Karpas-422 (cell line): ENCODE measurements around the gene EPB41L4A. TPM values are rescaled to one million over a fixed set of nuclear protein-coding genes. Genes with fewer than 3 reads are reported as not detected.
"Not testable (repeated sequence)": the region's sequence is repeated elsewhere in the genome, so short reads cannot be mapped to it uniquely, and the experiment has no call there.

Source experiments
- DNase-seq: peaks from one replicate; pipeline ENCODE4 v3.0.0-alpha.2; 2015
- H2AFZ ChIP-seq: fragments of 200-600 bp; sonication (generic); 2 replicates; pipeline ENCODE4 v1.6.1; 2014; ENCODE audit warnings: antibody characterized with exemption, low read length, mixed read lengths
- H3K27ac ChIP-seq: fragments of 200-600 bp; sonication (generic); 2 replicates; pipeline ENCODE4 v1.5.1; 2014; ENCODE audit warnings: mild to moderate bottlenecking, low read length, moderate library complexity
- H3K27me3 ChIP-seq: fragments of 200-600 bp; sonication (generic); 2 replicates; pipeline ENCODE4 v1.6.1; 2014; ENCODE audit warnings: low read length, mixed read lengths
- H3K36me3 ChIP-seq: fragments of 200-600 bp; sonication (generic); 2 replicates; pipeline ENCODE4 v1.6.1; 2014; ENCODE audit warnings: low read length, mixed read lengths; ENCODE audit not compliant: insufficient read depth
- H3K4me1 ChIP-seq: fragments of 200-600 bp; sonication (generic); 2 replicates; pipeline ENCODE4 v1.6.1; 2014; ENCODE audit warnings: mild to moderate bottlenecking, low read length, mixed read lengths
- H3K4me2 ChIP-seq: fragments of 200-600 bp; sonication (generic); 2 replicates; pipeline ENCODE4 v1.6.1; 2014; ENCODE audit warnings: low read length, low read depth, mild to moderate bottlenecking; ENCODE audit not compliant: poor library complexity, severe bottlenecking
- H3K4me3 ChIP-seq: fragments of 200-600 bp; sonication (generic); 2 replicates; pipeline ENCODE4 v1.5.1; 2014; ENCODE audit warnings: mild to moderate bottlenecking, antibody characterized with exemption, low read length, mixed read lengths
- H3K79me2 ChIP-seq: fragments of 200-600 bp; sonication (generic); 2 replicates; pipeline ENCODE4 v1.6.1; 2014; ENCODE audit warnings: mild to moderate bottlenecking, low read length, mixed read lengths
- H3K9ac ChIP-seq: fragments of 200-600 bp; sonication (generic); 2 replicates; pipeline ENCODE4 v1.6.0; 2014; ENCODE audit warnings: low read length
- H3K9me2 ChIP-seq: fragments of 200-600 bp; sonication (generic), shearing (Covaris generic); replicated peaks from 2 replicates; pipeline ENCODE4 v1.6.0; 2014; ENCODE audit warnings: mild to moderate bottlenecking, low read length, moderate library complexity; ENCODE audit not compliant: insufficient read depth
- H3K9me3 ChIP-seq: fragments of 300-700, 200-600 bp; sonication (generic); 2 replicates; pipeline ENCODE4 v1.6.1; 2014; ENCODE audit warnings: low read length, mixed read lengths
- H4K20me1 ChIP-seq: fragments of 200-600 bp; sonication (generic); 2 replicates; pipeline ENCODE4 v1.6.1; 2014; ENCODE audit warnings: mild to moderate bottlenecking, antibody characterized with exemption, low read length, low read depth; ENCODE audit not compliant: insufficient read depth
- total RNA-seq: library from RNA; depleted of rRNA; stranded (reverse); fragments of >200 nt; shearing (Covaris generic); gene quantifications from 2 replicates; pipeline ENCODE4 v1.2.3, GENCODE V29; 2014; ENCODE audit warnings: low replicate concordance

Gene EPB41L4A
- total RNA-seq, 1 experiment from 2014 or later = 0.63 TPM

DNA sequence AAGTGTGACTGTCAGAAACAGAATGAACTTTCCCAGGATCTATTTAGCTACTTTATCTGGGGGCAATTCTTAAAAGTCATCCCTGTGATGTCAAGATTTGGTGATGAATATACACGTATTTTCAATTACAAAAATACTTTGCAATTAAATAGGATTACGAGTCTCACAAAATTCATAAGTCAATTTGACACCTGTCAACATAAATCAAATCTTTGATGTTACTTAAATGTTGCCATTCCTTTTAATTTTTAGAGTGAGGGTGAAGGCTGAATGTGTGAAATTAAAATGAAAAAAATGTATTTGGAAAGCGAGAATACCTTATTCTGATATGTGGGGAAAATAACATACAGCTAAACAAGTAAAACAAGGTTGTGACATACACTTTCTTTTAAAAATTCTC is 202.9 kb downstream of the EPB41L4A start:
- no peak overlapping the region for H3K9ac ChIP-seq
- no peaks in the 10 kb centered on the region for H3K79me2 ChIP-seq
- H3K4me1 ChIP-seq = no peaks in the 10 kb centered on the region
- H3K36me3 ChIP-seq = no peaks in the 10 kb centered on the region
- H3K9me2 ChIP-seq = no peaks in the 10 kb centered on the region
- no peaks in the 10 kb centered on the region for H3K9me3 ChIP-seq
- H2AFZ ChIP-seq = no peak overlapping the region
- H4K20me1 ChIP-seq = no peaks in the 10 kb centered on the region
- no peak overlapping the region for H3K27ac ChIP-seq
- no peak overlapping the region for H3K4me2 ChIP-seq
- no peak for DNase-seq
- no peak overlapping the region for H3K4me3 ChIP-seq
- H3K27me3 ChIP-seq = no peaks in the 10 kb centered on the region

DNA sequence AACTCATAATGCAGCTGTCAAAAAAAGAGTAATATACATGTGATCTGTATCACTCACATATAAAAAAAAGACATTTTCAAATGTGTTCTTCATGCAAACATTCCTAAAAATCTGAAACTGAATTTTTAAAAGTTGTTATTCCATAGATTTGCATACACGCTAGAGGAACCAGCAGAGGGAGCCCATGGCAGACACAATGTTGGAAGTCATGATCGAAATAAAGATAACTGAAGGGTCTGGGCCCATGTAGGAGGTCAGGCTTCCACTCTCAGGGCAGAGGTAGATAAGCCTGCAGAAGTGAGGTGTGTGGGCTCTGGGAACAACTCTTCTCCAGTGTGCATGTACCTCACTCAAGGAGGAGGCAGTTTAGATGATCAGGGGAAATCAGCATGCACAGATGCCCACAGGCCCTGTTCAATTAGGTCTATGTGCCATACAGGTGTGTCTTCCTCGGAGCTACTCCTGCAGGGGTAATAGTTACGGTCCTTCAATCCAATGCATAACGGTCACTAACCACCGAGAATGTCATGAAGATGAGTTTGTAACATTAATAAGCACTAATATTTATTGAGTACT is 208.6 kb downstream of the EPB41L4A start:
- H4K20me1 ChIP-seq = no peaks in the 10 kb centered on the region

DNA sequence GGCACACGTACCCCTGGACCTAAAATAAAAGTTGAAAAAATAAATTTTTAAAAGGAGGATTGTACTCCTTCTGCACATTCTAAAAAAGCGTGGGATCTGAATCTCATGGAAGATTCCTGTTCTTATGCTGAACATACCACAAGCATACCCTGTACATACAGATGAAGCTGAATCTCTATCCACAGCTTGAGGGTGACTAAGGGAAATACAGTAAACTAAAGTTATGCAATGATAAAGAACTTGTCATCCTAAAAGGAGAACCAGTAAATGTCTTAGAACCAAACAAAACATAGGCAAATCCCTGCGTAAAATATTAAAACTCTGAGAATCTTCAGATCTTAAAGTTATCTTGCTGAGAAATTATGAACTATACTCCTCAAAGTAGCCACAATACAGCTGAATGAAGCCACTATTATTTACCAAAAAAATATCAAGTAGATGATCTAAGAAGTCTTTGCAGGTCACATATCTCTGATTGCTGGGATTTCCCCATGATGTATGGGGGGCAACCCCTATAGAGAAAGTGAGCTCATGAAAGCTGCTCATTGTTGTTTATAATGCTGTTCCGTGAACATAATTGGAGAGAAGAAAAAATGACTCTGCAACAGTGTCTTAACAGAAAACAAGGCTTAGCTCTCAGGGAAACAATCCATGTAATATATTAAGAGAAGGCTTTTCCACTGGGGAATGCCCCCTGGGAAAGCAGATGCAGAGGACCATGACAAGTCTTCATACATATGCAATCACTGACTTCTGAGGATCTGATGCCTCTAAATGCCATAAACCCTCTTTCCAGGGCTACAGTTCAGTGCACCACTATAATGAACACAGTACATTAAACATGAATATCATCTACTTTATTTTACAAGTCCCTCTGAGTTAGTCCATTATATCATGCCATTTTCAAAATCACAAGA is 210.1 kb downstream of the EPB41L4A start:
- no peak for DNase-seq
- no peaks in the 10 kb centered on the region for H3K27me3 ChIP-seq

More for the DNA sequence above, 208.6 kb downstream of the EPB41L4A start:
- no peak overlapping the region for H3K27ac ChIP-seq
- no peaks in the 10 kb centered on the region for H3K36me3 ChIP-seq
- no peak overlapping the region for H2AFZ ChIP-seq
- H3K9ac ChIP-seq = no peak overlapping the region
- peak; percentile 53 for DNase-seq
- no peak overlapping the region for H3K4me3 ChIP-seq
- no peaks in the 10 kb centered on the region for H3K4me1 ChIP-seq
- H3K79me2 ChIP-seq = no peaks in the 10 kb centered on the region
- H3K9me2 ChIP-seq = no peaks in the 10 kb centered on the region
- H3K9me3 ChIP-seq = no peaks in the 10 kb centered on the region
- H3K4me2 ChIP-seq = no peak overlapping the region
- no peaks in the 10 kb centered on the region for H3K27me3 ChIP-seq

DNA sequence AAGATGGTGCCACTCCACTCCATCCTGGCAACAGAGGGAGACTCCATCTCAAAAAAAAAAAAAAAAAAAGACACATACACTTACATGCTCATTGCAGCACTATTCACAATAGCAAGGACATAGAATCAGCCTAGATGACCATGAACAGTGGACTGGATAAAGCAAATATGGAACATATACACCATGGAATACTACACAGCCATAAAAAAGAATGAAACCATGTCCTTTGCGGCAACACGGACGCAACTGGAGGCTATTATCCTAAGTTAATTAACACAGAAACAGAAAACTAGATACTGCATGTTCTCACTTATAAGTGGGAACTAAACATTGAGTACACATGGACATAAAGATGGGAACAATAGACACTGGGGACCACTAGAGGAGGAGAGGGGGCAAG is 210.9 kb downstream of the EPB41L4A start:
- DNase-seq, H3K9ac ChIP-seq, H3K9me2 ChIP-seq, H3K4me2 ChIP-seq, H3K27ac ChIP-seq, H3K27me3 ChIP-seq, H3K79me2 ChIP-seq, H4K20me1 ChIP-seq, H3K9me3 ChIP-seq, H3K4me3 ChIP-seq, H2AFZ ChIP-seq, H3K4me1 ChIP-seq, H3K36me3 ChIP-seq: not testable (repeated sequence)

More for the DNA sequence above, 210.1 kb downstream of the EPB41L4A start:
- H3K9me2 ChIP-seq = no peaks in the 10 kb centered on the region
- H2AFZ ChIP-seq = no peak overlapping the region
- H3K36me3 ChIP-seq = no peaks in the 10 kb centered on the region
- no peak overlapping the region for H3K4me3 ChIP-seq
- H3K4me2 ChIP-seq = no peak overlapping the region
- no peaks in the 10 kb centered on the region for H3K79me2 ChIP-seq
- no peaks in the 10 kb centered on the region for H4K20me1 ChIP-seq
- H3K9ac ChIP-seq = no peak overlapping the region
- no peaks in the 10 kb centered on the region for H3K9me3 ChIP-seq
- H3K4me1 ChIP-seq = no peaks in the 10 kb centered on the region
- no peak overlapping the region for H3K27ac ChIP-seq

DNA sequence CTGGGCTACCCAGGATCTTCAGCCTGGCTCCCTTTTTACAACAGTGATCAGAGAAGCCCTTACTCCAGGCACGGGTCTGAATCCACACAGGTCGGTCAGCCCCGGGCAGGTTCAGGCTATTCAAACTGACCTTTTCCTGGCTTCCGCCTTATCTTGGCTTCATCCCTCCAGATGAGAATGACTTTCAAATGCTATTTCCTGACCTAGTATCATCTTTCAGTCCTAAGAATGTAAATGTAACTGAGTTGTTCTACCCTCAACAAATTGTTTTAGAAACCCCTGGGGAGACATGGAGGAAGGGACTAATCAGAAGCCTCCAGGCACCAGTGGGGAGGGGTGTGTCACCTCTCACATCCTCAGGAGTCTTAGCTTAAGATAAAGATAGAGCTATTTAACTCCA is 213.2 kb downstream of the EPB41L4A start:
- Histone ChIP-seq H3K4me2 (no peak overlapping the region), H3K4me1 (no peaks in the 10 kb centered on the region), H3K36me3 (no peaks in the 10 kb centered on the region), H3K9me2 (no peaks in the 10 kb centered on the region), H4K20me1 (no peaks in the 10 kb centered on the region), H3K9me3 (no peaks in the 10 kb centered on the region), H3K79me2 (no peaks in the 10 kb centered on the region), H3K4me3 (no peak overlapping the region), H3K27ac (no peak overlapping the region), H3K27me3 (no peaks in the 10 kb centered on the region), H3K9ac (no peak overlapping the region), H2AFZ (no peak overlapping the region)
- DNase-seq = no peak

DNA sequence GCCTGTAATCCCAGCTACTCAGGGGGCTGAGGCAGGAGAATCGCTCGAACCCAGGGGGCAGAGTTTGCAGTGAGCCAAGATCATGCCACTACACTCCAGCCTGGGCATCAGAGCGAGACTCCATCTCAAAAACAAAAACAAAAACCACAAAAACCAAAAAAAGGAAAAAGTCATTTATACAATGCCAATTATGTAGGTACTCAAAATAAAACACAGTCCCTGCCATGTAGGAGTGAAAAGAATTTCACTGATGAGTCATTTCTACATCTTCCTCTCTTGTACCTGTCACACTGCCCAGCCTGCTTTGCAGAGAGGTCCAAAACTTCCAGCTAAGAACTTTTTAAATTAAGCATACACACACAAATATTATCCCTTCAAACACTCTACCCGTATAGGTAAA is 215.8 kb downstream of the EPB41L4A start:
- Histone ChIP-seq H3K9ac (no peak overlapping the region), H3K36me3 (no peaks in the 10 kb centered on the region), H3K9me3 (no peaks in the 10 kb centered on the region), H4K20me1 (no peaks in the 10 kb centered on the region), H3K4me3 (no peak overlapping the region), H3K27me3 (no peaks in the 10 kb centered on the region), H3K79me2 (no peaks in the 10 kb centered on the region), H3K9me2 (no peaks in the 10 kb centered on the region), H3K27ac (no peak overlapping the region), H3K4me2 (no peak overlapping the region), H3K4me1 (no peaks in the 10 kb centered on the region), H2AFZ (no peak overlapping the region)
- DNase-seq = no peak

DNA sequence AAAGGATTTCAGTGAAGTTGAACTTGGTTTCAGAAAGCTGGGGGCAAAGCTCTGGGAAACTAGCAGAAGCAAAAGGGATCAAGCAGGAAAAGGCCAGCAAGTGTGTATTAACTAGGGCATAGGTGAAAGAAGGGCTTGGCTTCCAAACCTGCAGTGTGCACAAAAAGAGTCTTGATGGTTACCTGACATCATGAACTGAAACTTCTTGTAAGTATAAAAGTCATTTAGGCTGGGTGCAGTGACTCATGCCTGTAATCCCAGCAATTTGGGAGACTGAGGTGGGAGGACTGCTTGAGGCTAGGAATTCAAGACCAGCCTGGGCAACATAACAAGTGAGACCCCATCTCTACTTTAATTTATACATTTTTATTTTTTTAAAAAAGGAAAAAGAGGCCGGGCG is 216.4 kb downstream of the EPB41L4A start:
- Histone ChIP-seq H3K4me1 (no peaks in the 10 kb centered on the region), H3K36me3 (no peaks in the 10 kb centered on the region), H4K20me1 (no peaks in the 10 kb centered on the region), H3K27me3 (no peaks in the 10 kb centered on the region), H3K4me2 (no peak overlapping the region), H3K79me2 (no peaks in the 10 kb centered on the region), H3K9me3 (no peaks in the 10 kb centered on the region), H3K4me3 (no peak overlapping the region), H3K27ac (no peak overlapping the region), H3K9me2 (no peaks in the 10 kb centered on the region), H3K9ac (no peak overlapping the region), H2AFZ (no peak overlapping the region)
- DNase-seq = no peak

DNA sequence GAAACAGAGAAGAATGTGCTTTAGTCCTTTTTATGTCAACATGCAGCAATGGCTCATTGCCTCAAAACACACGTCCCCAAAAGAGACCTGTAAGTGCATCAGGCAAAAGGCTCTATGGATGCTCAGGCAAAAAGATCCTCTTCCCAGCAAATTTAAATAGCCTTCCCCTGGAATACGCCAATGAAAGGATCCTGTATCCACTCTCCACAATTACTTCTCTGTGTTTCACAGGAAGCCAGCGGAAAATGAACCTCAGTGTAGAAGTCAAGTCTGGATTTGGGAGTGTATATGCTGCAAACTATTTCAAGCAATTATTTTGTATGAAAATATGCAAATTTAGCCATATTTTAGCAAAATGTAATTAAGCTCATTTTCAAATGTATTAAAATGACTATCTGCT is 217.9 kb downstream of the EPB41L4A start:
- Histone ChIP-seq H3K9me3 (no peaks in the 10 kb centered on the region), H3K9ac (no peak overlapping the region), H3K36me3 (no peaks in the 10 kb centered on the region), H2AFZ (no peak overlapping the region), H3K9me2 (no peaks in the 10 kb centered on the region), H3K4me2 (no peak overlapping the region), H3K27ac (no peak overlapping the region), H3K4me3 (no peak overlapping the region), H3K4me1 (no peaks in the 10 kb centered on the region), H4K20me1 (no peaks in the 10 kb centered on the region), H3K27me3 (no peaks in the 10 kb centered on the region), H3K79me2 (no peaks in the 10 kb centered on the region)
- no peak for DNase-seq
